ENCODE data around the gene OCRL. TPM values are rescaled to one million over a fixed set of nuclear protein-coding genes. Genes with fewer than 3 reads are reported as not detected.

OCRL gene
- total RNA-seq, 2 donors from 2014 or later, result 16.7 to 77.1 TPM

DNA sequence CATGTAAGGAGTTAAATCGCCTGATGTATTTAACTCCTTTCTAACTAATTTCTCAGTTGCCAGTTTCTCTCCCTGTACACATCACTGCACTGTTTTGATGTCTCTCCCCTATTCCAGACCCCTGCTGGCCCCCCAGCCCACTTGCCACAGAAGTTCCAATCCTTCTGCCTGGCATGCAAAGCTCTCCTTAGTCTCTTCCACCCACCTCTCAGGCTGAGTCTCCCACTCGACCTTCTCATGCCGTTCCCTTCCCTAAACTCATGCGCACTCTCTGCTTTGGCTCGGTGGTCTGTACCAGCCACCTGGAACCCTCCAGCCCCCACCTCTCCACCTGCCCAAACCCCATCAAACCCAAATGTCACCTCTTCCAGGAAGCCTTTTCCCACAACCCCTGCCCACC lies 57.8 kb downstream of the OCRL start:
- WGBS, result 78% methylated on average over 5 of the region's 5 CpGs
- Histone ChIP-seq H3K36me3 (no peaks in the 10 kb centered on the region), H3K27ac (no peak overlapping the region), H3K4me3 (no peak overlapping the region), H3K4me1 (replicated peaks) (no peaks in the 10 kb centered on the region), H3K27me3 (replicated peaks; ENCODE audit: insufficient read depth) (no peaks in the 10 kb centered on the region), H3K9me3 (no peaks in the 10 kb centered on the region)
- intact Hi-C loops (cut with DNase I), result no loop called here
- no peak for TF ChIP-seq POLR2AphosphoS5 (IDR thresholded peaks at IDR 0.05)
- TF ChIP-seq POLR2A (IDR thresholded peaks at IDR 0.05), result no peak
- TF ChIP-seq, protein P1, sequence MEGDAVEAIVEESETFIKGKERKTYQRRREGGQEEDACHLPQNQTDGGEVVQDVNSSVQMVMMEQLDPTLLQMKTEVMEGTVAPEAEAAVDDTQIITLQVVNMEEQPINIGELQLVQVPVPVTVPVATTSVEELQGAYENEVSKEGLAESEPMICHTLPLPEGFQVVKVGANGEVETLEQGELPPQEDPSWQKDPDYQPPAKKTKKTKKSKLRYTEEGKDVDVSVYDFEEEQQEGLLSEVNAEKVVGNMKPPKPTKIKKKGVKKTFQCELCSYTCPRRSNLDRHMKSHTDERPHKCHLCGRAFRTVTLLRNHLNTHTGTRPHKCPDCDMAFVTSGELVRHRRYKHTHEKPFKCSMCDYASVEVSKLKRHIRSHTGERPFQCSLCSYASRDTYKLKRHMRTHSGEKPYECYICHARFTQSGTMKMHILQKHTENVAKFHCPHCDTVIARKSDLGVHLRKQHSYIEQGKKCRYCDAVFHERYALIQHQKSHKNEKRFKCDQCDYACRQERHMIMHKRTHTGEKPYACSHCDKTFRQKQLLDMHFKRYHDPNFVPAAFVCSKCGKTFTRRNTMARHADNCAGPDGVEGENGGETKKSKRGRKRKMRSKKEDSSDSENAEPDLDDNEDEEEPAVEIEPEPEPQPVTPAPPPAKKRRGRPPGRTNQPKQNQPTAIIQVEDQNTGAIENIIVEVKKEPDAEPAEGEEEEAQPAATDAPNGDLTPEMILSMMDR (IDR thresholded peaks at IDR 0.05), result no peak
- no peak for DNase-seq (ENCODE audit: low spot score)

DNA sequence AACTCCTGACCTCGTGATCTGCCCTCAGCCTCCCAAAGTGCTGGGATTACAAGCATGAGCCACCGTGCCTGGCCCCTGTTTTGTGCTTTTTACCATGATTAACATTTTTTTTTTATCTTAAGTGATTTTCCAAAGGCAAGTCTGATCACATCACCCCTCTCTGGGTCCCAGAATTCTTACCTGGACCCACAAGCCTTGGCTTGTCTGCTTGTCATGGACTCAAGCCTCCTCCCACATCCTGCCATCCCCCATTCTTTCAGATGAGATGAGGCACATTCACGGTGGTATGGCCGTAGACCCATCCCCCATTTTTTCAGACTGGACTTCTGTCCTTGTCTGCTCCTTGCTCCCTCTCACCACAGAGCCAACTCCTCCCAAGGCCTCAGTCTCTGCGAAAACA lies 59.4 kb downstream of the OCRL start:
- WGBS, result 52% methylated on average over 5 of the region's 5 CpGs
- intact Hi-C loops (cut with DNase I), result no loop called here

DNA sequence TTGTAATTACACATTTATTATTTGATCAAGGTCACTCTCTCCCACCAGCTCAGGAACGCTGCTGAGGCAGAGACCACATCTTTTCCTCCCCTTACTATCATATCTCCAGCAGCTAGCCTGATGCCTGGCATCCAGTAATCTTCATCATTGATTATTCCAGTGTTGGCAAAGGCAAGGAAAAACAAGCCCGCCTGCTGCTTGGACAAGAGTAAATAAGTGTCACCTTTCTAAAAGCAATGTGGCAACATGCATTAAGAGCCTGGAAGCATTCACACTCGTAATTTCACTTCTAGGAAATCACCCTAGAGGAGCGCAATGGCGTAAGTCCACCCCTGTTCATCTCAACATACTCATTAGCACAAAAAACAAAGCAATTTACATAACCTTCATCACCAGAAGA lies 59.9 kb downstream of the OCRL start:
- no peaks in the 10 kb centered on the region for H3K9me3 ChIP-seq
- no peak overlapping the region for H3K27ac ChIP-seq
- WGBS, result 83% methylated on average over 5 of the region's 5 CpGs
- H3K27me3 ChIP-seq (replicated peaks; ENCODE audit: insufficient read depth), result no peaks in the 10 kb centered on the region
- TF ChIP-seq, protein P1 (IDR thresholded peaks at IDR 0.05), result no peak
- intact Hi-C loops (cut with DNase I), result no loop called here
- no peaks in the 10 kb centered on the region for H3K4me1 ChIP-seq (replicated peaks)
- no peaks in the 10 kb centered on the region for H3K36me3 ChIP-seq
- no peak overlapping the region for H3K4me3 ChIP-seq
- no peak for DNase-seq (ENCODE audit: low spot score)

More for the DNA sequence above, 59.4 kb downstream of the OCRL start:
- no peaks in the 10 kb centered on the region for H3K4me1 ChIP-seq (replicated peaks)
- no peaks in the 10 kb centered on the region for H3K27me3 ChIP-seq (replicated peaks; ENCODE audit: insufficient read depth)
- DNase-seq (ENCODE audit: low spot score), result no peak
- H3K9me3 ChIP-seq, result no peaks in the 10 kb centered on the region
- no peaks in the 10 kb centered on the region for H3K36me3 ChIP-seq
- no peak for TF ChIP-seq POLR2AphosphoS5 (IDR thresholded peaks at IDR 0.05)
- TF ChIP-seq, protein P1 (IDR thresholded peaks at IDR 0.05), result no peak
- TF ChIP-seq POLR2A (IDR thresholded peaks at IDR 0.05), result no peak
- H3K4me3 ChIP-seq, result no peak overlapping the region
- no peak overlapping the region for H3K27ac ChIP-seq

DNA sequence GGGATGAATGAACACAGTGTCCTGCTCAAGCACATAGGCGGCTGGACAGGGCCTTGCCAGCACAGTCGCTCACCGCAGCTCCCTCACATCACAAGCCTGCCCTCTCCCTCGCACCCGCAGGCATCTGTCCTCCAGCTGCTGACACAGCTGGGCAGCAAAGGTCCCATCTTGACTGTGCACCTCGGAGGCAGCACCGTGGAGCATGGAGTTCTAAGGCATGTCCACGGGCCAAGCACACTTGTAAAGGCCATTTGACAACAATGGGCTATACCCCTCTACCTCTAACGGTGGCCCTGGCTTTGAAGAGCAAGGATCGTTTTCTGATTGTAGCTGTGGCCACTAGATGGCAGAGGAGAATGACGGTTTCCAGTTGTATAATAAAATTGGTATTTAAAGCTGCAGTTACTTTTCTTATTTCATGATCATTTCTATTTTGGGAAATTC lies 60.9 kb downstream of the OCRL start:
- no peaks in the 10 kb centered on the region for H3K9me3 ChIP-seq
- no peaks in the 10 kb centered on the region for H3K27me3 ChIP-seq (replicated peaks; ENCODE audit: insufficient read depth)
- H3K36me3 ChIP-seq, result no peaks in the 10 kb centered on the region
- WGBS, result 15% methylated on average over 10 of the region's 11 CpGs
- intact Hi-C loops (cut with DNase I), result no loop called here
- no peak overlapping the region for H3K4me3 ChIP-seq
- no peak overlapping the region for H3K27ac ChIP-seq
- no peaks in the 10 kb centered on the region for H3K4me1 ChIP-seq (replicated peaks)
- no peak for TF ChIP-seq POLR2AphosphoS5 (IDR thresholded peaks at IDR 0.05)
- TF ChIP-seq, protein P1 (IDR thresholded peaks at IDR 0.05), result peak in 2 of 4 experiments; percentile 34 to 38
- no peak for TF ChIP-seq POLR2A (IDR thresholded peaks at IDR 0.05)
- DNase-seq (ENCODE audit: low spot score), result peak; percentile 4

DNA sequence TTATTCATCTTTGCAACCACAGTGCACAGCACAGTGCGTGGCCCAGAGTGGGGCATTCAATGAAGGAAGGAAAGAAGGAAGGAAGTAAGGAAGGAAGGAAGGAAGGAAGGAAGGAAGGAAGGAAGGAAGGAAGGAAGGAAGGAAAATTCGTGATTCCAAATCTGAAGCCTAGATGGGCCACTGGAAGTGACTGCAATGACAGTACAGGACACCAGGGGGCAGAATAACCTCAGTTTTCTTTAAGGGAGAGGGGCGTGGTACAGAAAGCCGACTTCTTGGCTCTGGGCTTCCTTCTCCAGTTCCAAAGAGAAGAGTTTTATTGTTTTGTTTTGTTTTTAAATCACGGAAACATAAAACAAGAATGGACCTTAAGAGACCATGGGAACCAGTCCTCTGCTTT lies 66.9 kb downstream of the OCRL start:
- H3K4me3 ChIP-seq, result no peak overlapping the region
- 18% methylated on average over 5 of the region's 5 CpGs for WGBS
- DNase-seq (ENCODE audit: low spot score), result peak; percentile 25

More for the DNA sequence above, 66.9 kb downstream of the OCRL start:
- H3K27ac ChIP-seq, result no peak overlapping the region
- no peaks in the 10 kb centered on the region for H3K36me3 ChIP-seq
- no peaks in the 10 kb centered on the region for H3K4me1 ChIP-seq (replicated peaks)
- H3K27me3 ChIP-seq (replicated peaks; ENCODE audit: insufficient read depth), result no peaks in the 10 kb centered on the region
- intact Hi-C loops (cut with DNase I), result loop anchor here (5.0 kb wide), 1 partner anchor 115 kb away; no protein-coding TSS in a partner anchor
- TF ChIP-seq POLR2AphosphoS5 (IDR thresholded peaks at IDR 0.05), result no peak
- TF ChIP-seq, protein P1 (IDR thresholded peaks at IDR 0.05), result peak; percentile 31 to 82 (median 74)
- no peaks in the 10 kb centered on the region for H3K9me3 ChIP-seq

All from prostate gland (tissue), 2 donors.